ENCODE data around the gene KIF26A. TPM values are rescaled to one million over a fixed set of nuclear protein-coding genes. Genes with fewer than 3 reads are reported as not detected.

The KIF26A gene
- total RNA-seq, 1 experiment from 2014 or later: 0.92 TPM

DNA sequence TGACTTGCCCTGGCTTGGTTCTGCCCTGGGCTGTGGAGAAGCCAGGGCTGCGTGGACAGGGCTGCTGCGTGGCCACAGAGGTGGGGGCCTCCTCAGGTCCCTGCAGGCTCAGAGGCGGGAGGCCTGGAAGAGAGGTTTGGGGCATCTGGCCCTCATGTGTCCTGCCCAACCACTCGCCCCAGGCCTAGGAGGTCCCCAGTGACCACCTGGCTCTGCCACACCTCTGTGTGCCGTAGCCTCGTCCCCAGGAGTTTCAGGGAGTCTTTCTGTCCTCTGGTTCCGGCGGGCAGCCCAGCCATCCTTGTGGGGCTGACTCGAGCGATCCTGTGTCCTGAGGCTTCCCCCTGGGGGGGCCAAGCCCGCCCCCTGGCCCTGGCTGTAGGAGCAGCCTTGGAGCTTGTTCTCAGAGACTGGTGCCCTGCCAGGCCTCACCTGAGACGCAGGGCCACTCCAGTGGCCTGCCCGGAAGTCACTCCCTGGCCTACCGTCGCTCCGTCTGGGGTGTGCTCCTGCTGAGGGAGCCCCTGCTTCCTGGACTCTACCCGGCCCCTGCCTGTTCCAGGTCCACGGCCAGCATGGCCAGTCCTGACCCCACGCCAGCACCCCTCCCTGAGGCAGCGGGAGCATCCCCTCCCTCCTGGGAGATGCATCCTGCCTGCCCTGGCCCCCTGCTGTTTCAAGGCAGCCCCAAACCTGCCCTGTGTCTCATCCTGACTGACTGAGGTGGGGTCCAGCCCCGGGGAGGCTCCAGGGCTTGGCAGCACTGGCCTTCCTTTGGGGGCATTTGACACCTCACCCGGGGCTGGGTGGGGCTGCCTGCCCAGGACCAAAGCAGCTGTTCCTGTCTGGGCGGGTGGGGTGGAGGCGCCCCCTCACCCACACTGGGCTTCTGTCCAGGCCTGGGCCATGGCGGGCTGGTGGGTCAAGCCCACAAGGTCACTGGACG, 39.0 kb upstream of the KIF26A start:
- no peak for DNase-seq
- H3K9me3 ChIP-seq: no peaks in the 10 kb centered on the region
- H3K27me3 ChIP-seq: no peaks in the 10 kb centered on the region
- H3K36me3 ChIP-seq: no peaks in the 10 kb centered on the region
- H3K4me3 ChIP-seq: no peak overlapping the region

DNA sequence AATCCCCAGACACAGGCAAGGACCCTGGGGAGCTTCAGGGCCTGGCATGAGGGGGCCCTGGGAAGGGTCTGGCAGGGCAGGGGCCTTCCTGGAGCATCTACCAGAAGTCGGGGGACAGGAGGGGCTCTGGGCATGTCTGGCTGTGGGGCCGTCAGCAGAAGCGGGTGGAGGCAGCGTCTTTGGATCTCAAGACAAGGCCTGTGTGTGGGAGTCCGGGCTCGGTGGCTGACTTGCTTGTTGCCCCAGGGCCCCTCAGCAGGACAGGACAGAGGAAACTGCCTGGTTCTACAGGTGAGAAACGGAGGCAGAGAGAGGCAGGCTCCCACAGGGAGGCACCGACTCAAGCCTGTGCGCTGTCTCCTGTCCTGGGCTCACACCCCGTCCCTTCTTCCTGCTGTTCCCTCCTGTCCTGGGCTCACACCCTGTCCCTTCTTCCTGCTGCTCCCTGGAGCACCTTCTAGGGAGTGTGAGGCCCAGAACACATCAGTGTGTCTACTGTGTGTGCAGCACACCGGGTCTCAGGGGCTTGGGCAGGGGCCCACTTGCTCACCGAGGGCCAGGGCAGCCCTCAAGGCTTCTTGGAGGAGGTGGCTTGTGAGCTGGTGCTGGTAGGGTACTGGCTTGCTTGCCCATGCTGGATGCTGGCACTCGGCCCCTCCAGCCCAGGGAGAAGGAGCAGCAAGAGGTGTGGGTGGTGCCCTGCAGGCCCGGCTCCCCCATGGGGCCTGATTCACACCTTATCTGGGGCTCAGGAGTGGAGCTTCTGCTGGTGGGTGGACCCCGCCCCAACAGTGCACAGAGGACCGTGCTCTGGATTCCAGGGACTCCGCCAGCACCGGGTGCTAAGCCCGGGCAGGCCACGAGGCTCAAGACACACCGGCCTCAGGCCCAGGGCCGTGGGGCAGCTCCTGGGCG, 38.0 kb upstream of the KIF26A start:
- H3K36me3 ChIP-seq: no peaks in the 10 kb centered on the region
- no peak overlapping the region for H3K4me3 ChIP-seq
- DNase-seq: no peak
- H3K27me3 ChIP-seq: no peaks in the 10 kb centered on the region
- no peaks in the 10 kb centered on the region for H3K9me3 ChIP-seq

GRCh38 chr14:104101086-104101621, 37.2 kb upstream of the KIF26A start:
- Histone ChIP-seq H3K27me3 (no peaks in the 10 kb centered on the region), H3K36me3 (no peaks in the 10 kb centered on the region), H3K4me3 (no peak overlapping the region), H3K9me3 (no peaks in the 10 kb centered on the region)
- no peak for DNase-seq

DNA sequence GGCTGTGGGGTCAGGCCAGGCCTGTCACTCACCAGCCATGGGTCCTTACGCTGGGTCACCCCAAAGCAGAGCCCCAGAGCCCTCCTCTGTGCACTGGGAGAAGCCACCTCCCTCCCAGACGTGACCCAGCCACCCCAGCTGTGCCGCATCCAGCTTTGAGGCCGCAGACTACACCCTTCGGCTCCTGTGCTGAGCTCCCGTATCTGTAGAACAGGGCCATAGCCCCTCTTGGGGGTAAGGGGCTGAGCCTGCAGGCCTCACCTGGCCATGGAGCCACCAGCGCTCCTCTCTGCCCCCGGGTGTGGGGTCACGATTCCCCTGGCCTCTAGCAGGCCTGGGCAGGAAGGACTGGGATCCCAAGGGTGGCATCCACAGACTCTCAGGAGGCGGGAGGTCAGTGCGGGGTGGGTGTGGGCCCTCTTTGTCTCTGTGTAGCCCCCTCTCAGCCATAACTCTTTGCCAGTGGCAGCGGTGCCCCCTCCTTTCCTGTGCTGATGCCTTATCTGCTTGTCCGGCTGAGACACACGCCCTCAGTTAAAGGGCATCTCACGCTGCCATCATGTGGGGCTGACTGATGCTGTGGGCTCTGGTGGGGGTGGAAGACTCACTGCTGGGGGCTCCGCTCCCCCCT, 36.6 kb upstream of the KIF26A start:
- Histone ChIP-seq H3K4me3 (no peak overlapping the region), H3K9me3 (no peaks in the 10 kb centered on the region), H3K27me3 (no peaks in the 10 kb centered on the region), H3K36me3 (no peaks in the 10 kb centered on the region)
- DNase-seq: no peak

GRCh38 chr14:104102282-104102914, 36.0 kb upstream of the KIF26A start:
- no peaks in the 10 kb centered on the region for H3K9me3 ChIP-seq
- DNase-seq: no peak
- no peaks in the 10 kb centered on the region for H3K27me3 ChIP-seq
- H3K36me3 ChIP-seq: no peaks in the 10 kb centered on the region
- H3K4me3 ChIP-seq: no peak overlapping the region

- Histone ChIP-seq H3K4me3 (no peak overlapping the region), H3K36me3 (no peaks in the 10 kb centered on the region), H3K9me3 (no peaks in the 10 kb centered on the region), H3K27me3 (no peaks in the 10 kb centered on the region)
- DNase-seq: no peak
Measured at GRCh38 chr14:104103061-104103445, 35.3 kb upstream of the KIF26A start.

DNA sequence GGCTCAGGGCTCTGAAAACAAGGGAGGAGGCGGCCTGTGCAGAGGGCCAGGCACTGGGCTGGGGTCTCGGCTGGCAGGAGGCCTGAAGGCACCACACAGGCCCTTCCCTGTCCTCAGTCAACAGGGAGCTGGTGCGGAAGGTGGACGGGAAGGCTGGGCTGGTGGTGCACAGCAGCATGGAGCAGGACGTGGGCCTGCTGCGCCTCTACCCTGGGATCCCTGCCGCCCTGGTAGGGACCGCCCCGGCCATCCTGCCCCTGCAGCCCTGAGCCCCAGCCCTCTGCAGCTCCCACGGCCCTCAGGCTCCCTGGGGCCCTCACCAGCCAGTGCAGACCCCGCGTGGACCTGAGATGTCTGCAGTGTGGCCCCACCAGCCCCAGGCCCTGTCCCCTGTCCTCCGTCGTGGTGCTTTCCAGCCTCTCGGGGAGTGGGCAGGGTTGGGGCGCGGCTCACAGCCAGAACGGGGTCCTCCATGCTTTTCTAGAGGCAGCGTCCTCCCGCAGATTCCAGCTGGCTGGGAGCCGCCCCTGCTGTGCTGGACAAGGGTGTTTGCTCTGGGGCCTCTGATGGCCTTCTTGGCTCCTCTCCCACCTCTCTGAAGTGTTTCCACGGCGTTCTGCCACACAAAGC, 34.8 kb upstream of the KIF26A start:
- no peak for DNase-seq
- Histone ChIP-seq H3K9me3 (no peaks in the 10 kb centered on the region), H3K4me3 (no peak overlapping the region), H3K36me3 (no peaks in the 10 kb centered on the region), H3K27me3 (no peaks in the 10 kb centered on the region)

GRCh38 chr14:104104076-104104901, 34.1 kb upstream of the KIF26A start:
- DNase-seq: no peak
- H3K36me3 ChIP-seq: no peaks in the 10 kb centered on the region
- H3K27me3 ChIP-seq: no peaks in the 10 kb centered on the region
- no peaks in the 10 kb centered on the region for H3K9me3 ChIP-seq
- H3K4me3 ChIP-seq: no peak overlapping the region

- Histone ChIP-seq H3K27me3 (no peaks in the 10 kb centered on the region), H3K4me3 (no peak overlapping the region), H3K9me3 (no peaks in the 10 kb centered on the region), H3K36me3 (no peaks in the 10 kb centered on the region)
- DNase-seq: no peak
Measured at GRCh38 chr14:104105071-104105821, 33.1 kb upstream of the KIF26A start.

GRCh38 chr14:104105822-104106470, 32.4 kb upstream of the KIF26A start:
- no peaks in the 10 kb centered on the region for H3K36me3 ChIP-seq
- no peak overlapping the region for H3K4me3 ChIP-seq
- H3K27me3 ChIP-seq: no peaks in the 10 kb centered on the region
- no peaks in the 10 kb centered on the region for H3K9me3 ChIP-seq
- DNase-seq: no peak

GRCh38 chr14:104106471-104106991, 31.9 kb upstream of the KIF26A start:
- no peak for DNase-seq
- Histone ChIP-seq H3K27me3 (no peaks in the 10 kb centered on the region), H3K36me3 (no peaks in the 10 kb centered on the region)

DNA sequence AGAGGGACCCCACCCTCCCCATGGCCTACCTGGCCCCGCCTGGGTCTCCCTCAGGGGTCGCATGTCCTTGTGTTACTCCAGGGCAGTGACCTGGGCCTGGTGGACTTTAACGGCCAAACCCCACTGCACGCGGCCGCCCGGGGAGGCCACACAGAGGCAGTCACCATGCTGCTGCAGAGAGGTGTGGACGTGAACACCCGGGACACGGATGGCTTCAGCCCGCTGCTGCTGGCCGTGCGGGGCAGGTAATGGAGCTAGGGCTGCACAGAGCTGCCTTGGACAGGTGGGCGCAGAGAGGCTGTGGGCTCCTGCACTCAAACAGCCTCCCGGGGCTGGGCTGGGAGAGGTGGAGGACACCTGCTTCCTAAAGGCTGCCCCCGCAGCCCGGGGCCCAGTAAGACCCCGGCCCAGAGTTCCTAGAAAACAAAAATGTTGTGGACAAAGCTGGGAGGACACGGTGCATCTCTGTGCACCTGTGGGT, 31.2 kb upstream of the KIF26A start:
- no peaks in the 10 kb centered on the region for H3K27me3 ChIP-seq
- no peak for DNase-seq
- H3K36me3 ChIP-seq: no peaks in the 10 kb centered on the region

More at GRCh38 chr14:104106471-104106991, 31.9 kb upstream of the KIF26A start:
- H3K9me3 ChIP-seq: no peaks in the 10 kb centered on the region
- no peak overlapping the region for H3K4me3 ChIP-seq

GRCh38 chr14:104107611-104108569, 30.5 kb upstream of the KIF26A start:
- Histone ChIP-seq H3K9me3 (no peaks in the 10 kb centered on the region), H3K27me3 (no peaks in the 10 kb centered on the region), H3K4me3 (no peak overlapping the region), H3K36me3 (no peaks in the 10 kb centered on the region)
- DNase-seq: no peak

More for the DNA sequence above, 31.2 kb upstream of the KIF26A start:
- Histone ChIP-seq H3K9me3 (no peaks in the 10 kb centered on the region), H3K4me3 (no peak overlapping the region)

Data from MG63 (cell line).